Caco-2 (cell line): ENCODE results near the gene TAS2R60. TPM values are rescaled to one million over a fixed set of nuclear protein-coding genes. Genes with fewer than 3 reads are reported as not detected.

Source experiments
- BruUV-seq: library from RNA; stranded (reverse); fragments of 400-500 nt; replicated peaks from 2 replicates; lab custom pipeline; 2021; lab: Mats Ljungman, UMichigan
- CTCF ChIA-PET: fragments of 300-600 bp; sonication (Branson Sonifier 250); formaldehyde crosslinking; loops from one replicate; lab custom pipeline; 2022; ENCODE audit warnings: antibody characterized with exemption; lab: Charles Lee
- POLR2A ChIA-PET: fragments of 300-600 bp; sonication (Branson Sonifier 250); formaldehyde crosslinking; loops from one replicate; lab custom pipeline; 2022; ENCODE audit warnings: antibody characterized with exemption; lab: Charles Lee
- DNase-seq, 2 experiments: peaks; one replicate each; pipeline versions ENCODE4 v3.0.0 to v3.0.0-alpha.2; 2020 to 2022
- H3K27me3 ChIP-seq: replicated peaks from 2 replicates; pipeline ENCODE4 v1.6.0; 2011; ENCODE audit warnings: low read length; ENCODE audit not compliant: control insufficient read depth, insufficient read depth
- H3K36me3 ChIP-seq: 2 replicates; pipeline ENCODE4 v1.5.1; 2011; ENCODE audit warnings: low read length; ENCODE audit not compliant: control insufficient read depth, insufficient read depth
- H3K4me1 ChIP-seq: fragments of 250-450 bp; sonication (Bioruptor Pico); 2 replicates; pipeline ENCODE4 v1.5.1; 2020; ENCODE audit warnings: mild to moderate bottlenecking
- H3K4me3 ChIP-seq: 2 replicates; pipeline ENCODE4 v1.5.1; 2011; ENCODE audit warnings: low read depth, mild to moderate bottlenecking, control low read depth, low read length
- H3K9me3 ChIP-seq: fragments of 250-450 bp; sonication (Bioruptor Pico); 2 replicates; pipeline ENCODE4 v1.5.1; 2020; ENCODE audit warnings: mild to moderate bottlenecking, moderate library complexity
- H3K27ac Mint-ChIP-seq: one replicate; pipeline ENCODE4 v1.8.0; 2022; ENCODE audit warnings: mixed read lengths; ENCODE audit not compliant: unreplicated experiment
- H3K27me3 Mint-ChIP-seq: one replicate; pipeline ENCODE4 v1.8.0; 2022; ENCODE audit warnings: mixed read lengths; ENCODE audit not compliant: insufficient read depth, unreplicated experiment
- H3K36me3 Mint-ChIP-seq: one replicate; pipeline ENCODE4 v1.8.0; 2022; ENCODE audit warnings: mild to moderate bottlenecking, mixed read lengths; ENCODE audit not compliant: insufficient read depth, unreplicated experiment
- H3K4me1 Mint-ChIP-seq: one replicate; pipeline ENCODE4 v1.8.0; 2022; ENCODE audit warnings: low read depth, mixed read lengths; ENCODE audit not compliant: unreplicated experiment
- H3K4me3 Mint-ChIP-seq: one replicate; pipeline ENCODE4 v1.8.0; 2022; ENCODE audit warnings: mild to moderate bottlenecking, moderate library complexity, mixed read lengths; ENCODE audit not compliant: unreplicated experiment
- H3K9me3 Mint-ChIP-seq: one replicate; pipeline ENCODE4 v1.8.0; 2022; ENCODE audit warnings: mixed read lengths; ENCODE audit not compliant: unreplicated experiment
- intact Hi-C: fragments of 100-400 bp; cut with micrococcal nuclease; formaldehyde crosslinking; loops from one replicate; pipeline ENCODE4 v1.10.0; 2022; ENCODE audit not compliant: unreplicated experiment
- total RNA-seq: library from RNA; stranded (reverse); gene quantifications from 2 replicates; pipeline ENCODE4 v1.2.3, GENCODE V29; 2022
- TF ChIP-seq, protein P1 (sequence below), 2 experiments: fragments of 200-600 bp in 1 of 2; IDR thresholded peaks; 1 replicate in 1 of 2; 2 replicates in 1 of 2; pipeline versions ENCODE4 v1.5.1 to v1.8.0; 2011 to 2022; ENCODE audit warnings: antibody characterized with exemption in 1 of 2, control low read depth in 1 of 2, inconsistent platforms in 1 of 2, low read depth in 1 of 2, low read length in 1 of 2, mild to moderate bottlenecking in 1 of 2, moderate library complexity in 1 of 2; ENCODE audit not compliant: insufficient read depth in 1 of 2, severe bottlenecking in 1 of 2, unreplicated experiment in 1 of 2

TAS2R60 gene
- total RNA-seq, 1 experiment from 2014 or later: not detected

DNA sequence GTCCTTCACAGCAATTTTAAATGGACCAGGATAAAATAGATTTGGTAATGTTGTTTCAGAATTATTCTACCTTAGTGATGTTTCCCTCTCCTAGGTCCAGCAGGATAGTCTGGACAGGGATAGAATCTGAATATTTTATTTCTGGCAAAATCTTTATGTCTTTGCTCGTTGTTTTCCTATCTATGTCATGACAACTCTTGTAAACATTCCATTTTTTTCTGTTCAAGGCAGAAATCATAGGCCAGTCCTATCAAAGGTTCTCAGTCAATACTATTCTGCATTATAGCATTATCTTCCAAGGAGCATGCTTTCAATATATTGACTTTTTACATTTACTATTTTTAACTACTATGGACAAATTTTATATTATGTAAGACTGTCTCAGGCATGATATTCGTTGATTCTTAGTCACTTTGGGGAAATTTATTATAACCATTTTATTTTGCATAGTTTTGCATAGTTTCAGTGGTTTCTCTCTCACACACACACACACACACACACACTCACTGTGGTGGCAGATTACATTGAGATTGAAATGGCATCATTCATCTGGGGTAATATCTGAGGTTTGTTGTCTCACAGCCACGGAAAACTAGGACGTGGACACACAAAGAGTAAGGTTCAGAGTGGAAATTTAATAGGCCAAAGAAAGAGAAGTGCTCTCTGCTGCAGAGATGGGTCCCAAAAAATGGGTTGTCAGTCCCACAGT lies 17.2 kb downstream of the TAS2R60 start:
- Mint-ChIP-seq H3K27me3 (no peaks in the 10 kb centered on the region), H3K4me1 (no peaks in the 10 kb centered on the region), H3K27ac (no peak overlapping the region), H3K4me3 (no peak overlapping the region), H3K9me3 (peaks cover 8% of the 10 kb centered on the region), H3K36me3 (no peaks in the 10 kb centered on the region)
- peaks cover 11% of the 10 kb centered on the region; the same call in 1 of the 2 replicates for H3K9me3 ChIP-seq
- TF ChIP-seq, protein P1, sequence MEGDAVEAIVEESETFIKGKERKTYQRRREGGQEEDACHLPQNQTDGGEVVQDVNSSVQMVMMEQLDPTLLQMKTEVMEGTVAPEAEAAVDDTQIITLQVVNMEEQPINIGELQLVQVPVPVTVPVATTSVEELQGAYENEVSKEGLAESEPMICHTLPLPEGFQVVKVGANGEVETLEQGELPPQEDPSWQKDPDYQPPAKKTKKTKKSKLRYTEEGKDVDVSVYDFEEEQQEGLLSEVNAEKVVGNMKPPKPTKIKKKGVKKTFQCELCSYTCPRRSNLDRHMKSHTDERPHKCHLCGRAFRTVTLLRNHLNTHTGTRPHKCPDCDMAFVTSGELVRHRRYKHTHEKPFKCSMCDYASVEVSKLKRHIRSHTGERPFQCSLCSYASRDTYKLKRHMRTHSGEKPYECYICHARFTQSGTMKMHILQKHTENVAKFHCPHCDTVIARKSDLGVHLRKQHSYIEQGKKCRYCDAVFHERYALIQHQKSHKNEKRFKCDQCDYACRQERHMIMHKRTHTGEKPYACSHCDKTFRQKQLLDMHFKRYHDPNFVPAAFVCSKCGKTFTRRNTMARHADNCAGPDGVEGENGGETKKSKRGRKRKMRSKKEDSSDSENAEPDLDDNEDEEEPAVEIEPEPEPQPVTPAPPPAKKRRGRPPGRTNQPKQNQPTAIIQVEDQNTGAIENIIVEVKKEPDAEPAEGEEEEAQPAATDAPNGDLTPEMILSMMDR (IDR thresholded peaks at IDR 0.05; ENCODE audit: insufficient read depth in 1 of 2, low read depth in 1 of 2, low read length in 1 of 2, severe bottlenecking in 1 of 2, unreplicated experiment in 1 of 2): no peak
- intact Hi-C loops: no loop called here
- ChIA-PET POLR2A (no interaction called here), CTCF (no interaction called here)
- no peaks in the 10 kb centered on the region for H3K27me3 ChIP-seq
- H3K4me3 ChIP-seq: no peak overlapping the region
- H3K36me3 ChIP-seq: no peaks in the 10 kb centered on the region
- BruUV-seq: no TSS peak
- DNase-seq: no peak
- no peaks in the 10 kb centered on the region for H3K4me1 ChIP-seq

DNA sequence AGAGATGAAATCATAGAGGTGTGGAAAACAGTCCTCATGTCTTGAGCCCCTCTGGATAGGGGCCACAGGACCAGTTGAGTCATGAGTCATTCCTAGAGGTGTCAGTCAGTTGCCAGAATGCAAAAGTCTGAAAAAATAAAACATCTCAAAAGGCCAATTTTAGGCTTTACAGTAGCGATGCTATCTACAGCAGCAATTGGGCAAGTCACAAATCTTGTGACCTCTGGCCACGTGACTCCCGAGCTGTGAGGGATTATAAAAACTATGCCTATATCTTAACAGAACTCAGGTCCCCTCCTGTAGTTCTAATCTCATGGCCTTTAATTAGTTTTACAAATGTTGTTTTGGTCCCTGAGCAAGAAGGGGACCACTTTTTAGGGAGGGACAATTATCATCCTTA lies 18.8 kb downstream of the TAS2R60 start:
- intact Hi-C loops: no loop called here
- peaks cover 11% of the 10 kb centered on the region; the same call in 1 of the 2 replicates for H3K9me3 ChIP-seq
- BruUV-seq: no TSS peak
- no peaks in the 10 kb centered on the region for H3K36me3 ChIP-seq
- no peaks in the 10 kb centered on the region for H3K27me3 ChIP-seq
- CTCF ChIA-PET: interaction anchor here (0.6 kb wide), 1 partner anchor 75 kb away, joined by 3 read pairs; no protein-coding TSS in a partner anchor
- H3K27ac Mint-ChIP-seq: no peak overlapping the region
- H3K4me3 ChIP-seq: no peak overlapping the region
- H3K4me1 ChIP-seq: no peaks in the 10 kb centered on the region
- peaks cover 12% of the 10 kb centered on the region for H3K9me3 Mint-ChIP-seq
- POLR2A ChIA-PET: no interaction called here
- no peaks in the 10 kb centered on the region for H3K4me1 Mint-ChIP-seq
- DNase-seq: no peak
- no peaks in the 10 kb centered on the region for H3K27me3 Mint-ChIP-seq
- H3K36me3 Mint-ChIP-seq: no peaks in the 10 kb centered on the region
- TF ChIP-seq, protein P1 (IDR thresholded peaks at IDR 0.05; ENCODE audit: insufficient read depth in 1 of 2, low read depth in 1 of 2, low read length in 1 of 2, severe bottlenecking in 1 of 2, unreplicated experiment in 1 of 2): no peak
- no peak overlapping the region for H3K4me3 Mint-ChIP-seq

DNA sequence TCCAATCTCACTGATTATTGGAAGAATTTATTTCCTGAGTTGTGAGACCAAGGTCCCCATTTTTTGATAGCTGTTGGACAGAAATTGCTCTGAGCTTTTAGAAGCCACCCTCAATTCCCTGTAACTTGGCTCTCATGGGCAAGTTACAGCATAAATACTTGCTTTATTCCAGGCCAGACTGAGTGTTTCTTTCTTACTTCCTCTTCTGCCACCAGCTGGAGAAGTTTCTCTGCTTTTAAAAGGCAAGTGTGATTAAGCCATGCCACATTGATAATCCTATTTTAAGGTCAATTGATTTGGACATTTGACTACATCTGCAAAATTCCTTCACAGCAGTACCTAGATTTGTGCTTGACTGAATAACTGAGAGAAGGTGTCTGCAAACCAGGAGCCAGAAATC lies 20.3 kb downstream of the TAS2R60 start:
- Mint-ChIP-seq H3K27me3 (no peaks in the 10 kb centered on the region), H3K27ac (no peak overlapping the region), H3K36me3 (no peaks in the 10 kb centered on the region), H3K4me1 (peaks cover 10% of the 10 kb centered on the region), H3K9me3 (peaks cover 12% of the 10 kb centered on the region), H3K4me3 (no peak overlapping the region)
- TF ChIP-seq, protein P1 (IDR thresholded peaks at IDR 0.05; ENCODE audit: insufficient read depth in 1 of 2, low read depth in 1 of 2, low read length in 1 of 2, severe bottlenecking in 1 of 2, unreplicated experiment in 1 of 2): no peak
- no TSS peak for BruUV-seq
- CTCF ChIA-PET: no interaction called here
- POLR2A ChIA-PET: no interaction called here
- H3K4me3 ChIP-seq: no peak overlapping the region
- peaks cover 3% of the 10 kb centered on the region; the same call in 1 of the 2 replicates for H3K4me1 ChIP-seq
- peaks cover 11% of the 10 kb centered on the region; the same call in 1 of the 2 replicates for H3K9me3 ChIP-seq
- H3K36me3 ChIP-seq: no peaks in the 10 kb centered on the region
- no peak for DNase-seq
- intact Hi-C loops: no loop called here
- H3K27me3 ChIP-seq: no peaks in the 10 kb centered on the region
